Measurements from ENCODE around the gene GDF3.

GRCh38 chr12:7668171-7668570 is 27.4 kb downstream of the GDF3 start:
- TF ChIP-seq CTCF (IDR thresholded peaks at IDR 0.05; ENCODE audit: low read depth, low read length, poor library complexity, severe bottlenecking), result no peak
- no peak for TF ChIP-seq EZH2phosphoT487 (IDR thresholded peaks at IDR 0.05; ENCODE audit: borderline replicate concordance, low read length)

Measured in DOHH2 (cell line).